Spinal cord (tissue), 10 donors: ENCODE results near the gene TMEM147. TPM values are rescaled to one million over a fixed set of nuclear protein-coding genes. Genes with fewer than 3 reads are reported as not detected.

Experiments
- DNase-seq, 6 donors: peaks; one replicate each; pipeline versions ENCODE4 v3.0.0 to v3.0.0-alpha.2; 2013 to 2015; ENCODE audit warnings: low spot score in 6 of 6, low read depth in 4 of 6
- H3K27ac ChIP-seq: one replicate; pipeline ENCODE4 v1.5.1; 2013; ENCODE audit warnings: low read depth, low read length, control low read depth
- H3K27me3 ChIP-seq: one replicate; pipeline ENCODE4 v1.6.1; 2013; ENCODE audit warnings: low read length; ENCODE audit not compliant: control insufficient read depth, insufficient read depth
- H3K36me3 ChIP-seq: one replicate; pipeline ENCODE4 v1.6.1; 2013; ENCODE audit warnings: low read length; ENCODE audit not compliant: control insufficient read depth, insufficient read depth
- H3K4me1 ChIP-seq: one replicate; pipeline ENCODE4 v1.6.1; 2013; ENCODE audit warnings: low read length; ENCODE audit not compliant: control insufficient read depth, insufficient read depth
- H3K4me3 ChIP-seq: one replicate; pipeline ENCODE4 v1.5.1; 2013; ENCODE audit warnings: low read depth, low read length, control low read depth
- H3K9me3 ChIP-seq: one replicate; pipeline ENCODE4 v1.6.1; 2013; ENCODE audit warnings: low read length; ENCODE audit not compliant: control insufficient read depth, insufficient read depth
- WGBS: methylation state at CpG from one replicate; pipeline ENCODE4 v1.1.5; 2013; ENCODE audit warnings: missing lambda C conversion rate; ENCODE audit not compliant: insufficient coverage; 5-methylcytosine and 5-hydroxymethylcytosine counted together
- polyA plus RNA-seq, 2 donors: library from polyadenylated mRNA; unstranded; fragments of 120-200 nt; gene quantifications; one replicate each; pipeline ENCODE4 v1.2.1, GENCODE V29; 2013; ENCODE audit not compliant: insufficient read length in 2 of 2
- total RNA-seq, 2 donors: library from RNA; depleted of rRNA in 1 of 2; stranded (reverse); fragments of 120-200 nt in 1 of 2; fragments of >200 nt in 1 of 2; gene quantifications; one replicate each; pipeline versions ENCODE4 v1.2.3 to v1.2.4, GENCODE V29; 2013 to 2014
- donor health status: healthy.

The TMEM147 gene
- total and polyA plus RNA-seq, 4 donors: 58.2 to 126 (median 109) TPM

- Histone ChIP-seq H3K27ac (no peak overlapping the region), H3K9me3 (no peaks in the 10 kb centered on the region), H3K36me3 (no peaks in the 10 kb centered on the region), H3K4me1 (peaks cover 14% of the 10 kb centered on the region), H3K27me3 (peaks cover 53% of the 10 kb centered on the region), H3K4me3 (no peak overlapping the region)
- no CpG with 5 or more reads among the region's 3 CpGs for WGBS
- DNase-seq: no peak
Observed at GRCh38 chr19:35508129-35508528, 37.3 kb upstream of the TMEM147 start.

GRCh38 chr19:35509018-35509652 is 36.3 kb upstream of the TMEM147 start:
- H3K9me3 ChIP-seq: no peaks in the 10 kb centered on the region
- DNase-seq: peak in 2 of 6 donors; percentile 16 to 19
- H3K36me3 ChIP-seq: no peaks in the 10 kb centered on the region
- peaks cover 19% of the 10 kb centered on the region for H3K4me1 ChIP-seq
- H3K27ac ChIP-seq: no peak overlapping the region
- H3K27me3 ChIP-seq: peaks cover 59% of the 10 kb centered on the region
- WGBS: 2% methylated on average over 5 of the region's 12 CpGs
- peak overlapping the region; percentile 3 for H3K4me3 ChIP-seq

- peak in 4 of 6 donors; percentile 29 to 82 (median 56) for DNase-seq
- Histone ChIP-seq H3K9me3 (no peaks in the 10 kb centered on the region), H3K4me1 (peaks cover 22% of the 10 kb centered on the region), H3K36me3 (no peaks in the 10 kb centered on the region), H3K4me3 (peak overlapping the region; percentile 4), H3K27me3 (peaks cover 64% of the 10 kb centered on the region), H3K27ac (no peak overlapping the region)
- under 1% methylated on average over 39 of the region's 39 CpGs for WGBS
Observed at GRCh38 chr19:35509861-35510625, 35.4 kb upstream of the TMEM147 start.

- peaks cover 64% of the 10 kb centered on the region for H3K27me3 ChIP-seq
- H3K4me3 ChIP-seq: peak overlapping the region; percentile 4
- H3K27ac ChIP-seq: no peak overlapping the region
- peaks cover 22% of the 10 kb centered on the region for H3K4me1 ChIP-seq
- H3K9me3 ChIP-seq: no peaks in the 10 kb centered on the region
- no peaks in the 10 kb centered on the region for H3K36me3 ChIP-seq
- WGBS: 15% methylated on average over 12 of the region's 15 CpGs
- no peak for DNase-seq
Observed at GRCh38 chr19:35510626-35510964, 34.8 kb upstream of the TMEM147 start.

- H3K27me3 ChIP-seq: peaks cover 59% of the 10 kb centered on the region
- no peaks in the 10 kb centered on the region for H3K9me3 ChIP-seq
- no peaks in the 10 kb centered on the region for H3K36me3 ChIP-seq
- peaks cover 22% of the 10 kb centered on the region for H3K4me1 ChIP-seq
- H3K4me3 ChIP-seq: no peak overlapping the region
- H3K27ac ChIP-seq: no peak overlapping the region
- WGBS: 94% methylated on average over 6 of the region's 7 CpGs
- DNase-seq: no peak
Observed at GRCh38 chr19:35511337-35511736, 34.1 kb upstream of the TMEM147 start.

GRCh38 chr19:35512831-35513627 is 32.4 kb upstream of the TMEM147 start:
- H3K27me3 ChIP-seq: peaks cover 53% of the 10 kb centered on the region
- no peaks in the 10 kb centered on the region for H3K36me3 ChIP-seq
- H3K4me3 ChIP-seq: no peak overlapping the region
- H3K27ac ChIP-seq: no peak overlapping the region
- no peaks in the 10 kb centered on the region for H3K9me3 ChIP-seq
- peaks cover 22% of the 10 kb centered on the region for H3K4me1 ChIP-seq
- WGBS: 51% methylated on average over 14 of the region's 15 CpGs
- peak in 1 of 6 donors; percentile 4 for DNase-seq

- no peak for DNase-seq
- H3K4me1 ChIP-seq: peaks cover 22% of the 10 kb centered on the region
- H3K9me3 ChIP-seq: no peaks in the 10 kb centered on the region
- H3K4me3 ChIP-seq: no peak within 1 kb of the TSS
- H3K27ac ChIP-seq: no peak within 1 kb of the TSS
- H3K27me3 ChIP-seq: peaks cover 47% of the 10 kb centered on the region
- H3K36me3 ChIP-seq: no peaks in the 10 kb centered on the region
- 12% methylated on average over 12 of the region's 15 CpGs for WGBS
Observed at GRCh38 chr19:35513628-35514281, 31.7 kb upstream of the TMEM147 start, which contains the start of gene DMKN. Gene DMKN (minus strand): TSS chr19:35513649. CDS start chr19:35513475, 174 bp downstream.

- Histone ChIP-seq H3K36me3 (no peaks in the 10 kb centered on the region), H3K27me3 (peaks cover 42% of the 10 kb centered on the region), H3K27ac (no peak overlapping the region), H3K4me3 (no peak overlapping the region), H3K4me1 (peaks cover 22% of the 10 kb centered on the region), H3K9me3 (no peaks in the 10 kb centered on the region)
- DNase-seq: no peak
- WGBS: 14% methylated on average over 20 of the region's 20 CpGs
Observed at GRCh38 chr19:35514282-35514809, 31.1 kb upstream of the TMEM147 start.

- DNase-seq: no peak
- peaks cover 23% of the 10 kb centered on the region for H3K27me3 ChIP-seq
- H3K4me3 ChIP-seq: no peak overlapping the region
- no peak overlapping the region for H3K27ac ChIP-seq
- no CpG with 5 or more reads among the region's 3 CpGs for WGBS
- H3K36me3 ChIP-seq: no peaks in the 10 kb centered on the region
- peaks cover 9% of the 10 kb centered on the region for H3K4me1 ChIP-seq
- no peaks in the 10 kb centered on the region for H3K9me3 ChIP-seq
Observed at GRCh38 chr19:35516310-35516709, 29.1 kb upstream of the TMEM147 start.
